Keratinocyte (primary cell): Measurements from ENCODE around the gene CFC1B.
"Not testable (repeated sequence)": the region's sequence is repeated elsewhere in the genome, so short reads cannot be mapped to it uniquely, and the experiment has no call there.

ENCODE experiments used
- CTCF ChIP-seq, 3 experiments: IDR thresholded peaks in 1 of 3; conservative IDR thresholded peaks in 1 of 3; optimal IDR thresholded peaks in 1 of 3; 2 replicates in 2 of 3; 3 replicates in 1 of 3; pipeline versions ENCODE3 to v1.5.1; 2011; ENCODE audit warnings: low read length in 3 of 3, mild to moderate bottlenecking in 3 of 3, moderate library complexity in 2 of 3, control low read depth in 1 of 3, inconsistent platforms in 1 of 3; ENCODE audit not compliant: insufficient read depth in 2 of 3; ENCODE audit errors: extremely low read depth in 1 of 3
- EZH2 ChIP-seq: IDR thresholded peaks from one replicate; pipeline ENCODE4 v1.6.1; 2012; ENCODE audit warnings: inconsistent platforms, mild to moderate bottlenecking, low read length, moderate library complexity

DNA sequence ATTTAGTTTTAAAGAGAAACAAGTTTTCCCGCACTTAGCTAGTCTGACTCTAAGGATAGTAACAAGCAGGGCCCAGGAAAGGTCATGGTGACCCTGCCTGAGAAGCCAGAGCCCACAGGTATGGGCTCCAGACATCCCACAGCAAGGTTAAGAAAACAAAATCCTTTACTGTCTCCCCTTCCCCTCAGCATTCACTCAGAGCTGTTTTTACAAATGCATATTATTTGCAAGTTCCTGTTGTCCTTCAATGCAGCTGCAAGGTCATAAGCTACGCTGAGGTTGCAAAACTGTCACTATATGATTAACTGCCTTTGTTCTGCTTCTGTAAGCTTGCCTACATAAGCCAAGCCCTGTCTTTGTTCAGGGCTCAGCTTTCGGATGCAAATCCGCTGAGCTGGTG lies 29.9 kb upstream of the CFC1B start:
- not testable (repeated sequence) for TF ChIP-seq CTCF (optimal IDR thresholded peaks at IDR 0.05 in 1 of 3, IDR thresholded peaks at IDR 0.05 in 1 of 3, conservative IDR thresholded peaks at IDR 0.05 in 1 of 3; ENCODE audit: extremely low read depth in 1 of 3, insufficient read depth in 2 of 3, low read length in 3 of 3); EZH2
